H54 (cell line): ENCODE measurements around the gene FAM13A.
"Not testable (repeated sequence)": the region's sequence is repeated elsewhere in the genome, so short reads cannot be mapped to it uniquely, and the experiment has no call there.

Source experiments
- DNase-seq: peaks from one replicate; pipeline ENCODE4 v3.0.0; 2011; ENCODE audit warnings: low spot score, mixed read lengths; ENCODE audit not compliant: insufficient read length
- FAIRE-seq: peaks from 3 replicates; lab custom pipeline; 2011; peaks lifted over from hg19 to GRCh38; lab: Jason Lieb, UNC
- POLR2A ChIP-seq: IDR thresholded peaks from 2 replicates; pipeline ENCODE4 v1.6.1; 2011; ENCODE audit warnings: low read depth, mild to moderate bottlenecking, low read length

FAM13A gene

DNA sequence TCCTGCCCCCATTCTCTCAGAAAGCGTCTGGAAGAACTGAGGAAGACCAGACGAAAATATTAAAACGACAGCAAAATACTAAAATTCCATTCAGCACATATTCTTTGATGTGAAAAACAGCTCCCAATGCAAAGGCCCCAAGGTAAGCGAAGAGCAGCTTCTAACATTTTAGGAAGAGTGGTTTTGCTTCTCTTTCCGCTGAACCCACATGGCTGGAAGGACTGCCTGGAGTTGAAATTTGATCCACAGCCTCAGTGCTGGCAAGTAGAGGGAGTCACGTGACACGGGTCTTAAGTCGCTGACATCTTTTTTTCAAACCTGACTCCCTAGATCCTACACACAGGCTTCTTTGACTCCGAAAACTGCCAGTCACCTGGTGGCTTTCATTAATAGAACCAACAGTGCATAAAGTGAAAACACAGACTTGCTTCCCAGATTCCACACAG is at the start of gene FAM13A:
FAM13A (minus strand) TSS at position 233 of the 446 bp plus-strand sequence; CDS start at position 12, 221 bp downstream.
- TF ChIP-seq POLR2A: no peak; the same call in 1 of the 2 replicates
- DNase-seq (peak; percentile 17), FAIRE-seq (peak; percentile 96)

GRCh38 chr4:89105726-89106125 is 48.7 kb upstream of the FAM13A start:
- FAIRE-seq: no peak
- TF ChIP-seq POLR2A: no peak

DNA sequence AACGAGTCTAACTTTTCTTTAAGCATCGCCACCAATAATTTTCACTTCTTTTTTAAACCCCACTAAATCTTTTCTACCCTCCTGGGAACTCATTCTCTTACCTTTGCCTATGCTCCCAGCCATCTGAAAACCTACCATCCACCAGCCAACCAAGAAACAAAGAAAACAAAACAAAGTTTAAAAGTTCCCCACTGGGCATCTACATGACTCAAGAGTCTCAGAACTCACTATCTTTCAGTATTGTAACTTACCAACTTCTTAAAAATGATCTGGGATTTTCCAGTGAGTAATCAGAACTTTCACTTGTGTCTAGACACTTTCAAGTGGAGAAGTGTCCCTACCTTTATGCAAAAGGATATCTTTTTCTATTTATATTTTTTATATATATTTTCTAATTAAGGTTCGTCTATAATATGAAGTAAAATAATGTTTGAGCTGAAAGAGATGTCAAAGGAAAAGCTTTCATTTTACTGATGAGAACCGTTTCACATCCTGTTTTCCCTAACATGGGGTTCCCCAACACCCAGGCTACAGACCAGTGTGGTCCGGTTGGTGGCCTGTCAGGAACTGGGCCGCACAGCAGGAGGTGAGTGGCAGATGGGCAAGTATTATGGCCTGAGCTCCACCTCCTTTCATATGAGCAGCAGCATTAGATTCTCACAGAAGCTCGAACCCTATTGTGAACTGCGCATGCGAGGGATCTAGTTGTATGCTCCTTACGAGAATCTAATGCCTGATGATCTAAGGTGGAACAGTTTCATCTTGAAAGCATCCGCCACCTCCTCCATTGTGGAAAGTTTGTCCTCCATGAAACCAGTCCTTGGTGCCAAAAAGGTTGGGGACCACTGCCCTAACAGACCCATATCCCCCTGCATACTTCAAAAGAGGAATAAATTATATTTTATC is 44.5 kb upstream of the FAM13A start:
- FAIRE-seq: no peak

More at GRCh38 chr4:89105726-89106125, 48.7 kb upstream of the FAM13A start:
- DNase-seq: no peak

GRCh38 chr4:89100853-89101252 is 43.9 kb upstream of the FAM13A start:
- TF ChIP-seq POLR2A: no peak
- DNase-seq (no peak), FAIRE-seq (no peak)

More for the DNA sequence above, 44.5 kb upstream of the FAM13A start:
- no peak for TF ChIP-seq POLR2A
- DNase-seq: no peak

- TF ChIP-seq POLR2A: no peak
- FAIRE-seq (no peak), DNase-seq (no peak)
These were observed 42.5 kb upstream of the FAM13A start for GRCh38 chr4:89099471-89099870.

- no peak for FAIRE-seq
- TF ChIP-seq POLR2A: no peak
- DNase-seq: no peak
These were observed 42.0 kb upstream of the FAM13A start for GRCh38 chr4:89099034-89099433.

DNA sequence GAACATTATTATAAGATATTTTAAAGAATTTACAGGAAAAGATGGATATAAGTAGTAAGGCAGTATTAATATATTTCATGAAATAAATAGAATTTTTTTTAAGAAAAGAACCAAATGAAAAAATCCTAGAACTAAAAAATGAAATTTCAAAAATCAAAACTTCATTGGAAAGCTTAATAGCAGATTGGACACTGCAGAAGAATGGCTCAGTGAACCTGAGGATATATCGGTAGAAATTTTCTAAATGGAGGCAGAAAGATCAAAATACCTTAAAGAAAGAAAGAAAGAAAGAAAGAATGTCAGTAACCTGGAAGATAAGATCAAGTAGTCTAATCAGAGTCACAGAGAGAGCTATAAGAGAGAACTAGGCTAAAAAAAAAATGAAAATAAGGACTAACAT is 21.3 kb upstream of the FAM13A start:
- DNase-seq (no peak), FAIRE-seq (no peak)
- no peak for TF ChIP-seq POLR2A

- DNase-seq: no peak
- FAIRE-seq: no peak
- no peak for TF ChIP-seq POLR2A
These were observed 20.8 kb upstream of the FAM13A start for GRCh38 chr4:89077761-89078160.

DNA sequence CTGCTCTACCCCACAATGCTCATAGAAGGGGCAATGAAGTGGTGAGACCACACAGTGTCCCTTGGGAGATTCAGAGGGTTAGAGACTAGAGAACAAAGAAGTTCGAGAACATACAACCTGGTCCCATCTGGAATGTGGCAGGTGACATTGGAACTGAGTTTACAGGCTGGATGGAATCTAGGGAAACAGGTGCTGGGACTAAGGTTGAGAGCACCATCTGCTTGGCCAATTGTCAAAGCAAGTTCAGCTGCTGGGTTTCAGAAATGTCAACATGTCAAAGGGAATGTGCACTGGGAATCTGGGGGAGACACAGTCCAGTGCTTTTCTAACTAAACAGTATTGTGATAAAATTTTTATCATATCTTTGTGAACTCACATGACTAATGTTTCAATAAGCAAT is 15.9 kb upstream of the FAM13A start:
- no peak for DNase-seq
- no peak for TF ChIP-seq POLR2A

DNA sequence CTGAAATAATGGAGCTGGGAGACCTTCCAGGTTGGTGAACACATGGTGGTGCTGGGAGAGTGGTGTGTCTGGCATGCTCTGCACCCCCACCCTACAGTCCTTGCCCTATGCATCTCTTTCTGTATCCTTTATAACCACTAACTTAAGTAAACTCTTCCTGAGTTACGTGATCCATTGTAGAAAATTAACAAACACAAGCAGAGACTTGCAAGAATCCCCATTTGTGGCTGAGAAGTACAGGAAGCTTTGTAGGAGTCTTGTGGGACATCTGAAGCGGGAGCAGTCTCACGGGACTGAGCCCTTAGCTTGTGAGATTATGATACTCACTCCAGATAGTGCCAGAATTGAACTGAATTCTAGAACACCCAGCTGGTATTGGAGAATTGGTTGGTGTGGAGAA is 14.3 kb upstream of the FAM13A start:
- no peak for TF ChIP-seq POLR2A
- DNase-seq (no peak), FAIRE-seq (no peak)

More for the DNA sequence above, 15.9 kb upstream of the FAM13A start:
- FAIRE-seq: no peak

GRCh38 chr4:89070041-89070440 is 13.1 kb upstream of the FAM13A start:
- TF ChIP-seq POLR2A: no peak
- FAIRE-seq (no peak), DNase-seq (no peak)

DNA sequence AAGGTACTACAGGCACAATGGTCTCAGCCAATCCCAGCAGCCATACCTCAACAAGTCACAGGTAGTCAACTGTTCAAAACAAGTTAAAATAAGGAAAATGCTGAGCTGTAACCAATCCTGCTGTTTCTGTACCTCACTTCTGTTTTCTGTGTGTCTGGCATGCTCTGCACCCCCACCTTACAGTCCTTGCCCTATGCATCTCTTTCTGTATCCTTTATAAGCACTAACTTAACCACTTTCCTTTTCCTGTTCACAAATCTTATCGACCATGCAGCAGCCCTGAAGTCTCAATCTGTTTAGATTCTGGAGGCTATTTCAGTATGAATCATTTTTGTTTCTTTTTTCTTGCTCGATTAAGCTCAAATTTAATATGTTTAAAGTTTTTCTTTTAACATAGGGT is 12.5 kb upstream of the FAM13A start:
- DNase-seq: no peak
- TF ChIP-seq POLR2A: no peak
- FAIRE-seq: no peak

DNA sequence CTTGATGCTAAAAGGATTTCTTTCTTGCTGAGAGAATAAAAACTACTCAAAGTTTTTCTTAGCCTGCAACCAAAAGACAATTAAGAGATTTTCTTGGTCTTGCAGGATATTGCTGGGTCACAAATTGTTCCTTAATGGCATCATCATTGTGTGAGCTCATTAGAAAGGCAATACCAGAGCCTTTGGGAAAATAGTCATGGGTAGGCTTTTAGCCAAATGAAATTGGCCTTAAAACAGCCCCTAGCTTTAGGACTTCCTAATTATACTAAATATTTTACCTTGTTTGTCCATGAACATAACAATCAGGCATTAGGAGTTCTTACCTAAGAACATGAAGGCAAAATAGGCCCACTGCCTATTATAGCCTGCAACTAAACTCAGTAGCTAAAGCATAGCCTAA is 10.4 kb upstream of the FAM13A start:
- no peak for TF ChIP-seq POLR2A
- FAIRE-seq: no peak
- DNase-seq: no peak

GRCh38 chr4:89064848-89065247 is 7.9 kb upstream of the FAM13A start:
- TF ChIP-seq POLR2A: no peak
- no peak for FAIRE-seq
- no peak for DNase-seq

GRCh38 chr4:89057844-89058243 is 859 bp upstream of the FAM13A start:
- FAIRE-seq: not testable (repeated sequence)

More at GRCh38 chr4:89057844-89058243, 859 bp upstream of the FAM13A start:
- DNase-seq: not testable (repeated sequence)
